K562 (cell line): Measurements from ENCODE around the gene DNAJC15. TPM values are rescaled to one million over a fixed set of nuclear protein-coding genes. Genes with fewer than 3 reads are reported as not detected.
"Not testable (repeated sequence)": the region's sequence is repeated elsewhere in the genome, so short reads cannot be mapped to it uniquely, and the experiment has no call there.

Experiments used
- ATAC-seq: fragments of 200-7000 bp; cut with Tn5 transposase; 3 replicates; pipeline ENCODE4 v1.9.1; 2020; ENCODE audit warnings: moderate library complexity
- BruUV-seq: library from RNA; stranded (reverse); fragments of 400-500 nt; replicated peaks from 2 replicates; lab custom pipeline; 2021; lab: Mats Ljungman, UMichigan
- CTCF ChIA-PET: fragments of 300-600 bp; formaldehyde crosslinking; extraction: SDS; loops from one replicate; lab custom pipeline; 2021; ENCODE audit warnings: low intra/inter-chr PET ratio; lab: Yijun Ruan, JAX
- POLR2A ChIA-PET: fragments of 300-600, 350-650 bp; sonication (Branson Sonifier 250); formaldehyde crosslinking; extraction: SDS; loops from one replicate; lab custom pipeline; 2021; ENCODE audit warnings: antibody characterized with exemption, inconsistent platforms; lab: Yijun Ruan, JAX
- DNase-seq, 4 experiments: peaks; one replicate each; pipeline versions ENCODE4 v3.0.0 to v3.0.0-alpha.2; 2011 to 2018; ENCODE audit warnings: low spot score in 3 of 4, mixed read lengths in 3 of 4; ENCODE audit errors: extremely low read depth in 1 of 4
- FAIRE-seq: peaks from 2 replicates; lab custom pipeline; 2011; peaks lifted over from hg19 to GRCh38; lab: Jason Lieb, UNC
- H2AFZ ChIP-seq: 2 replicates; pipeline ENCODE4 v1.6.0; 2011; ENCODE audit warnings: low read depth, low read length, control low read depth, inconsistent platforms
- H3K27ac ChIP-seq: fragments of 200-600 bp; 3 replicates; pipeline ENCODE4 v1.8.0; 2011; ENCODE audit warnings: low read depth, mild to moderate bottlenecking, control low read depth, inconsistent platforms, low read length, moderate library complexity, mixed read lengths; ENCODE audit errors: extremely low read depth
- H3K27me3 ChIP-seq, 2 experiments: fragments of 300-600 bp in 1 of 2; 2 replicates in 1 of 2; 3 replicates in 1 of 2; pipeline versions ENCODE4 v1.6.0 to v1.8.0; 2011; ENCODE audit warnings: inconsistent platforms in 2 of 2, low read length in 2 of 2, mild to moderate bottlenecking in 1 of 2, mixed read lengths in 1 of 2, moderate library complexity in 1 of 2; ENCODE audit not compliant: control insufficient read depth in 2 of 2, insufficient read depth in 2 of 2
- H3K36me3 ChIP-seq: fragments of 300-600 bp; 3 replicates; pipeline ENCODE4 v1.8.0; 2011; ENCODE audit warnings: mild to moderate bottlenecking, low read length, inconsistent platforms; ENCODE audit not compliant: control insufficient read depth, insufficient read depth
- H3K4me1 ChIP-seq, 2 experiments: fragments of 200-600 bp in 1 of 2; replicated peaks in 1 of 2; 2 replicates in 1 of 2; 3 replicates in 1 of 2; pipeline versions ENCODE4 v1.5.1 to v1.8.0; 2011; ENCODE audit warnings: inconsistent platforms in 2 of 2, low read length in 2 of 2, mild to moderate bottlenecking in 1 of 2, mixed read lengths in 1 of 2, moderate library complexity in 1 of 2; ENCODE audit not compliant: control insufficient read depth in 2 of 2, insufficient read depth in 2 of 2
- H3K4me2 ChIP-seq: 2 replicates; pipeline ENCODE4 v1.6.1; 2011; ENCODE audit warnings: low read length, control low read depth, inconsistent platforms, mixed read lengths; ENCODE audit not compliant: insufficient read depth
- H3K4me3 ChIP-seq: fragments of 200-600 bp; sonication (generic), shearing (Covaris generic); 2 replicates; pipeline ENCODE4 v1.5.1; 2016; ENCODE audit warnings: control low read depth, inconsistent platforms
- H3K79me2 ChIP-seq: fragments of 200-600 bp; 3 replicates; pipeline ENCODE4 v1.8.0; 2011; ENCODE audit warnings: low read length, inconsistent platforms; ENCODE audit not compliant: control insufficient read depth, insufficient read depth
- H3K9ac ChIP-seq, 2 experiments: 2 replicates each; pipeline versions ENCODE4 v1.6.0 to v1.6.1; 2011; ENCODE audit warnings: low read depth in 2 of 2, low read length in 2 of 2, control low read depth in 1 of 2, inconsistent platforms in 1 of 2, mild to moderate bottlenecking in 1 of 2, mixed read lengths in 1 of 2; ENCODE audit not compliant: insufficient read depth in 1 of 2
- H3K9me1 ChIP-seq: one replicate; pipeline ENCODE4 v1.6.0; 2011; ENCODE audit warnings: inconsistent platforms, mild to moderate bottlenecking, low read length, moderate library complexity; ENCODE audit not compliant: control insufficient read depth, insufficient read depth
- H3K9me3 ChIP-seq: replicated peaks from 2 replicates; pipeline ENCODE4 v1.5.1; 2011; ENCODE audit warnings: low read depth, low read length, inconsistent platforms; ENCODE audit not compliant: control insufficient read depth, insufficient read depth
- H4K20me1 ChIP-seq: replicated peaks from 2 replicates; pipeline ENCODE4 v1.6.1; 2011; ENCODE audit warnings: low read length, inconsistent platforms, mixed read lengths; ENCODE audit not compliant: control insufficient read depth, insufficient read depth
- CEBPG ChIP-seq, 3 experiments: fragments of 200-800 bp in 1 of 3; sonication (Bioruptor generic) in 1 of 3; sonication (generic) in 1 of 3; formaldehyde crosslinking in 1 of 3; IDR thresholded peaks in 2 of 3; conservative IDR thresholded peaks in 1 of 3; 2 replicates each; pipeline versions ENCODE4 v1.6.1 to v1.8.0; 2016 to 2022; ENCODE audit warnings: missing compliant biosample characterization in 2 of 3, missing genetic modification characterization in 2 of 3, mild to moderate bottlenecking in 1 of 3, missing genetic modification reagents in 1 of 3
- POLR3G ChIP-seq: IDR thresholded peaks from 2 replicates; pipeline ENCODE4 v1.6.1; 2011; ENCODE audit not compliant: insufficient read length, insufficient replicate concordance; ENCODE audit errors: extremely low read depth
- SMARCE1 ChIP-seq: fragments of 450-650 bp; IDR thresholded peaks from 2 replicates; pipeline ENCODE4 v1.7.1; 2016; ENCODE audit warnings: mild to moderate bottlenecking
- WGBS: fragments of 100-300 bp; shearing (Covaris generic); methylation state at CpG from one replicate; pipeline ENCODE4 v1.1.6; 2016; ENCODE audit warnings: low coverage, mixed read lengths; ENCODE audit not compliant: insufficient coverage; ENCODE audit errors: missing lambda C conversion rate; 5-methylcytosine and 5-hydroxymethylcytosine counted together
- in situ Hi-C: fragments of 300-500 bp; cut with MboI; formaldehyde crosslinking; loops from 4 replicates; pipeline ENCODE4 v1.15.0; 2018; ENCODE audit warnings: inconsistent platforms, mixed read lengths
- intact Hi-C: fragments of 100-400 bp; cut with micrococcal nuclease; formaldehyde crosslinking; loops from 2 replicates; pipeline ENCODE4 v1.14.2; 2022
- polyA plus RNA-seq, 8 experiments: library from polyadenylated mRNA; depleted of rRNA in 4 of 8; stranded (reverse) in 5 of 8; unstranded in 3 of 8; fragments of >200 nt; fragmentation: Nextera tagmentation in 2 of 8; fragmentation: Illumina TruSeq in 1 of 8; extraction: Ambion mirVana in 2 of 8; extraction: Trizol in 1 of 8; gene quantifications; 2 replicates each; pipeline versions ENCODE4 v1.2.1 to v1.2.3, GENCODE V29; 2011 to 2014; ENCODE audit warnings: inconsistent platforms in 1 of 8, missing spikeins in 1 of 8
- total RNA-seq, 7 experiments: library from RNA; depleted of rRNA in 6 of 7; stranded (reverse); fragments of >200 nt in 6 of 7; fragmentation: Illumina TruSeq in 2 of 7; extraction: Trizol in 2 of 7; gene quantifications; 2 replicates each; pipeline versions ENCODE4 v1.2.1 to v1.2.3, GENCODE V29; 2011 to 2021; ENCODE audit warnings: low replicate concordance in 1 of 7

Gene DNAJC15
- total and polyA plus RNA-seq, 9 of the 15 experiments (the other 6 are each of a cell fraction or from before 2014, with no cell fraction given) = 0.47 to 3.8 (median 1.0) TPM

- FAIRE-seq = no peak
- H3K27ac ChIP-seq = no peak overlapping the region
- no peak for TF ChIP-seq CEBPG (CRISPR knock-in tag; IDR thresholded peaks at IDR 0.05)
- TF ChIP-seq CEBPG (tag; conservative IDR thresholded peaks at IDR 0.05 in 1 of 2, IDR thresholded peaks at IDR 0.05 in 1 of 2) = no peak
- no peak for TF ChIP-seq SMARCE1
- TF ChIP-seq POLR3G = no peak
- no peaks in the 10 kb centered on the region for H3K36me3 ChIP-seq
- in situ Hi-C loops = no loop called here
- no peak overlapping the region for H3K9ac ChIP-seq
- H3K9me3 ChIP-seq = no peaks in the 10 kb centered on the region
- ChIA-PET POLR2A (no interaction called here), CTCF (no interaction called here)
- DNase-seq = no peak
- no TSS peak for BruUV-seq
- 8% methylated on average over 6 of the region's 6 CpGs for WGBS
- no peaks in the 10 kb centered on the region for H3K4me1 ChIP-seq
- no peaks in the 10 kb centered on the region for H3K27me3 ChIP-seq
- H3K9me1 ChIP-seq = no peaks in the 10 kb centered on the region
- no peaks in the 10 kb centered on the region for H3K79me2 ChIP-seq
- H3K4me2 ChIP-seq = no peak overlapping the region
- no peaks in the 10 kb centered on the region for H4K20me1 ChIP-seq
- no peak overlapping the region for H3K4me3 ChIP-seq
- intact Hi-C loops = no loop called here
- ATAC-seq = no peak
- no peak overlapping the region for H2AFZ ChIP-seq
Measured at GRCh38 chr13:43058831-43059230, 35.4 kb downstream of the DNAJC15 start.

DNA sequence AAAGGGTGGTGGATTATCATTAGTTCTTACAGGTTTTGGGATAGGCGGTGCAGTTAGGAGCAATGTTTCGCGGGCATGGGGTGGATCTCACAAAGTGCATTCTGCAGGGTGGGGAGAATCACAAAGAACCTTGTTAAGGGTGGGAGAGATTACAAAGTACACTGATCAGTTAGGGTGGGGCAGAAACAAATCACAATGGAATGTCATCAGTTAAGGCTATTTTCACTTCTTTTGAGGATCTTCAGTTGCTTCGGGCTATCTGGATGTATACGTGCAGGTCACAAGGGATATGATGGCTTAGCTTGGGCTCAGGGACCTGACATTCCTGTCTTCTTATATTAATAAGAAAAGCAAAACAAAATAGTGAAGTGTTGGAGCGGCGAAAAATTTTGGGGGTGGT, 36.4 kb downstream of the DNAJC15 start:
- H3K79me2 ChIP-seq = not testable (repeated sequence)

GRCh38 chr13:43060806-43061205, 37.4 kb downstream of the DNAJC15 start:
- H3K79me2 ChIP-seq, H3K4me2 ChIP-seq, ATAC-seq, H3K27ac ChIP-seq, H3K4me1 ChIP-seq, H3K27me3 ChIP-seq, POLR2A ChIA-PET, BruUV-seq, in situ Hi-C loops, H2AFZ ChIP-seq, H3K4me3 ChIP-seq, FAIRE-seq, H3K9ac ChIP-seq, H3K9me1 ChIP-seq, H3K36me3 ChIP-seq, H3K9me3 ChIP-seq, H4K20me1 ChIP-seq, DNase-seq, intact Hi-C loops, CTCF ChIA-PET: not testable (repeated sequence)
- 6% methylated on average over 2 of the region's 4 CpGs for WGBS

More for the DNA sequence above, 36.4 kb downstream of the DNAJC15 start:
- FAIRE-seq, H3K27ac ChIP-seq, intact Hi-C loops, H4K20me1 ChIP-seq, H3K4me1 ChIP-seq, H3K36me3 ChIP-seq, H3K27me3 ChIP-seq, in situ Hi-C loops, BruUV-seq, ATAC-seq, H3K9me3 ChIP-seq, CTCF ChIA-PET, DNase-seq, H3K4me3 ChIP-seq, H3K9ac ChIP-seq, H3K4me2 ChIP-seq, H3K9me1 ChIP-seq, POLR2A ChIA-PET, H2AFZ ChIP-seq: not testable (repeated sequence)
- 14% methylated on average over 5 of the region's 7 CpGs for WGBS
